ENCODE measurements around the gene NECAP2. TPM values are rescaled to one million over a fixed set of nuclear protein-coding genes. Genes with fewer than 3 reads are reported as not detected.
"Not testable (repeated sequence)": the region's sequence is repeated elsewhere in the genome, so short reads cannot be mapped to it uniquely, and the experiment has no call there.

NECAP2 gene
- total and polyA plus RNA-seq, 4 donors, result 21.8 to 41.8 (median 26.2) TPM

DNA sequence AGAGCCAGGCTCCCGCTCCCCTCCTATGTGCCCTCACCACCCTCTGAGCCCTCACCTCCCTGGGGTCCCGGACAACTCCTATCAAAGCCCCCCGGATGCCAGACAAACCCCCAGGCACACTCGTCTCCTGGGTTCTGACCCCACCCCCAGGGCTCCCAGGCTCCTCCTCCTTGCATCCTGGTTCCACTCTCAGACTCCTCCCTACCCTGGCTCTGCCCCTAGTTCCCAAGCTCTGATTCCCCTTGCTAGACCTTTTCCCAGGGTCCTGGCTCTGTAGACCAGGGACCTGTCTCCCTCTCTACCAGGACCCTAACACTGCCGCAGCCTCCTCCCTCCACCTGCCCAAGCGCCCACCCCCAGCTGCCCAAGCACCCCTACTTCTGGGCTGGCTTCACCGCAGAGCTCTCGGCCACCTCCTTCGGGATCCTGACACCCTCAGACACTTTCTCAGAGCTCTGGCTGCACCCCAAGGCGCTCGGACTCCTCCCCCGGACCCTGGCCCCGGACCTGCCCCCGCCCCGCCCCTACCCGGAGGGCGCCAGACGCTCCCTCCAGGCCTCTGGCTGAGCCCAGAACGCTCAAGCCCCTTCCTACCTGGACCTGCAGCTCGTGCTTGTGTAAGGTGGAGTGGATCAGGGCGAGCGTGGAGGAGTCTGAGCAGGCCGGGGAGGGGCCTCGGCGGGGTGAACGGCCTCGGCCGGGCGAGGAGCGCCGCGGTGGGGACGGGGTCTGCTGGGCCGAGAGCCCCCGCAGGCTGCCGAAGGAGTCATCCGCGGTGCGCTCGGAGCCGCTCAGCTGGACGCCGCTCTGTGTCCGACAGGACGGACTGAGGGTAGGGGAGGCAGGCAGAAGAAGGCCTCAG lies 43.3 kb downstream of the NECAP2 start:
- DNase-seq (ENCODE audit: low spot score); H3K36me3 ChIP-seq (ENCODE audit: control insufficient read depth in 4 of 4, insufficient read depth in 3 of 4, low read depth in 1 of 4, low read length in 3 of 4); H3K9me3 ChIP-seq (ENCODE audit: control insufficient read depth in 4 of 4, low read length in 3 of 4); H3K4me3 ChIP-seq (ENCODE audit: low read depth in 1 of 3, low read length in 3 of 3); H3K9ac ChIP-seq (ENCODE audit: low read depth in 1 of 2, low read length in 2 of 2); H3K4me1 ChIP-seq (ENCODE audit: control insufficient read depth in 4 of 4, insufficient read depth in 4 of 4, low read length in 3 of 4); H3K27me3 ChIP-seq (ENCODE audit: control insufficient read depth in 4 of 4, insufficient read depth in 4 of 4, low read length in 3 of 4); H3K27ac ChIP-seq (ENCODE audit: low read depth in 1 of 2, low read length in 2 of 2): not testable (repeated sequence)
- WGBS, result 93% methylated on average over 44 of the region's 45 CpGs

DNA sequence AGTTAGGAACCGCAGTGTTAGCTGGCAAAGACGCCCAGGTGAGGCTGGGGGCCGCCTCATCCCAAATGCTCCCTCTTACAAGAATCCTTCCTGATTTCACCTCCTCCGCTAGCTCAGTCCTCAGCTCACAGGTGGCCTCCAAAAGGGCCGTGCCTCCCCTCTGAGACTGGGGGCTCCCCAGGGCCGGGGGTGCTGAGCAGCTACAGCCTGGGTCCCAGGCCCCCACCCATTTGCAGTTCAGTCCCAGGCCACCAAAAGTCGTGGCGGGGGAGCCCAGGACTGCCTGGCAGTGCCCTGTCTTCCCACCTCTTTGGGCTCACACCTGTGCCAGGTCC lies 43.9 kb downstream of the NECAP2 start:
- no peak for DNase-seq (ENCODE audit: low spot score)
- Histone ChIP-seq H3K4me1 (ENCODE audit: control insufficient read depth in 4 of 4, insufficient read depth in 4 of 4, low read length in 3 of 4) (no peaks in the 10 kb centered on the region), H3K9me3 (ENCODE audit: control insufficient read depth in 4 of 4, low read length in 3 of 4) (no peaks in the 10 kb centered on the region), H3K27me3 (ENCODE audit: control insufficient read depth in 4 of 4, insufficient read depth in 4 of 4, low read length in 3 of 4) (no peaks in the 10 kb centered on the region), H3K27ac (ENCODE audit: low read depth in 1 of 2, low read length in 2 of 2) (no peak overlapping the region), H3K36me3 (ENCODE audit: control insufficient read depth in 4 of 4, insufficient read depth in 3 of 4, low read depth in 1 of 4, low read length in 3 of 4) (peaks cover 0 to 7% (median under 1%) of the 10 kb centered on the region in 4 donors), H3K9ac (ENCODE audit: low read depth in 1 of 2, low read length in 2 of 2) (no peak overlapping the region), H3K4me3 (ENCODE audit: low read depth in 1 of 3, low read length in 3 of 3) (no peak overlapping the region)
- WGBS, result 95% methylated on average over 8 of the region's 8 CpGs
- TF ChIP-seq, protein P1, sequence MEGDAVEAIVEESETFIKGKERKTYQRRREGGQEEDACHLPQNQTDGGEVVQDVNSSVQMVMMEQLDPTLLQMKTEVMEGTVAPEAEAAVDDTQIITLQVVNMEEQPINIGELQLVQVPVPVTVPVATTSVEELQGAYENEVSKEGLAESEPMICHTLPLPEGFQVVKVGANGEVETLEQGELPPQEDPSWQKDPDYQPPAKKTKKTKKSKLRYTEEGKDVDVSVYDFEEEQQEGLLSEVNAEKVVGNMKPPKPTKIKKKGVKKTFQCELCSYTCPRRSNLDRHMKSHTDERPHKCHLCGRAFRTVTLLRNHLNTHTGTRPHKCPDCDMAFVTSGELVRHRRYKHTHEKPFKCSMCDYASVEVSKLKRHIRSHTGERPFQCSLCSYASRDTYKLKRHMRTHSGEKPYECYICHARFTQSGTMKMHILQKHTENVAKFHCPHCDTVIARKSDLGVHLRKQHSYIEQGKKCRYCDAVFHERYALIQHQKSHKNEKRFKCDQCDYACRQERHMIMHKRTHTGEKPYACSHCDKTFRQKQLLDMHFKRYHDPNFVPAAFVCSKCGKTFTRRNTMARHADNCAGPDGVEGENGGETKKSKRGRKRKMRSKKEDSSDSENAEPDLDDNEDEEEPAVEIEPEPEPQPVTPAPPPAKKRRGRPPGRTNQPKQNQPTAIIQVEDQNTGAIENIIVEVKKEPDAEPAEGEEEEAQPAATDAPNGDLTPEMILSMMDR (IDR thresholded peaks at IDR 0.05; ENCODE audit: low read depth, low read length, missing input control), result no peak
- TF ChIP-seq, protein P2, sequence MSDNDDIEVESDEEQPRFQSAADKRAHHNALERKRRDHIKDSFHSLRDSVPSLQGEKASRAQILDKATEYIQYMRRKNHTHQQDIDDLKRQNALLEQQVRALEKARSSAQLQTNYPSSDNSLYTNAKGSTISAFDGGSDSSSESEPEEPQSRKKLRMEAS (IDR thresholded peaks at IDR 0.05), result no peak
- TF ChIP-seq HNF4A (conservative IDR thresholded peaks at IDR 0.05) (no peak), FOXA1 (IDR thresholded peaks at IDR 0.05) (no peak)

- no peak overlapping the region for H3K27ac ChIP-seq (ENCODE audit: low read depth in 1 of 2, low read length in 2 of 2)
- no peaks in the 10 kb centered on the region for H3K27me3 ChIP-seq (ENCODE audit: control insufficient read depth in 4 of 4, insufficient read depth in 4 of 4, low read length in 3 of 4)
- no peaks in the 10 kb centered on the region for H3K4me1 ChIP-seq (ENCODE audit: control insufficient read depth in 4 of 4, insufficient read depth in 4 of 4, low read length in 3 of 4)
- WGBS, result 93% methylated on average over 6 of the region's 6 CpGs
- no peak overlapping the region for H3K9ac ChIP-seq (ENCODE audit: low read depth in 1 of 2, low read length in 2 of 2)
- TF ChIP-seq, protein P2 (IDR thresholded peaks at IDR 0.05), result no peak
- TF ChIP-seq FOXA2 (IDR thresholded peaks at IDR 0.05) (no peak), GABPA (IDR thresholded peaks at IDR 0.05 in 1 of 2, conservative IDR thresholded peaks at IDR 0.05 in 1 of 2) (no peak), JUND (IDR thresholded peaks at IDR 0.05) (no peak), HNF4A (conservative IDR thresholded peaks at IDR 0.05) (no peak), ATF3 (IDR thresholded peaks at IDR 0.05) (no peak), RAD21 (IDR thresholded peaks at IDR 0.05) (no peak), RXRA (IDR thresholded peaks at IDR 0.05) (no peak), ZBTB33 (IDR thresholded peaks at IDR 0.05) (no peak)
- TF ChIP-seq, protein P1 (IDR thresholded peaks at IDR 0.05; ENCODE audit: low read depth, low read length, missing input control), result no peak
- peaks cover 0 to 7% (median under 1%) of the 10 kb centered on the region in 4 donors for H3K36me3 ChIP-seq (ENCODE audit: control insufficient read depth in 4 of 4, insufficient read depth in 3 of 4, low read depth in 1 of 4, low read length in 3 of 4)
- no peak overlapping the region for H3K4me3 ChIP-seq (ENCODE audit: low read depth in 1 of 3, low read length in 3 of 3)
- no peaks in the 10 kb centered on the region for H3K9me3 ChIP-seq (ENCODE audit: control insufficient read depth in 4 of 4, low read length in 3 of 4)
- no peak for DNase-seq (ENCODE audit: low spot score)
These were observed 44.4 kb downstream of the NECAP2 start for GRCh38 chr1:16484931-16485330.

- 93% methylated on average over 8 of the region's 8 CpGs for WGBS
- H3K4me1 ChIP-seq (ENCODE audit: control insufficient read depth in 4 of 4, insufficient read depth in 4 of 4, low read length in 3 of 4); H3K9ac ChIP-seq (ENCODE audit: low read depth in 1 of 2, low read length in 2 of 2); H3K27ac ChIP-seq (ENCODE audit: low read depth in 1 of 2, low read length in 2 of 2); H3K4me3 ChIP-seq (ENCODE audit: low read depth in 1 of 3, low read length in 3 of 3); H3K9me3 ChIP-seq (ENCODE audit: control insufficient read depth in 4 of 4, low read length in 3 of 4); H3K27me3 ChIP-seq (ENCODE audit: control insufficient read depth in 4 of 4, insufficient read depth in 4 of 4, low read length in 3 of 4); DNase-seq (ENCODE audit: low spot score); H3K36me3 ChIP-seq (ENCODE audit: control insufficient read depth in 4 of 4, insufficient read depth in 3 of 4, low read depth in 1 of 4, low read length in 3 of 4): not testable (repeated sequence)
These were observed 45.8 kb downstream of the NECAP2 start for GRCh38 chr1:16486316-16486715.
